H9 (cell line): ENCODE measurements around the gene FYN. TPM values are rescaled to one million over a fixed set of nuclear protein-coding genes. Genes with fewer than 3 reads are reported as not detected.

Source experiments
- DNase-seq: peaks from one replicate; pipeline ENCODE4 v3.0.0-alpha.2; 2017
- H2AFZ ChIP-seq: one replicate; pipeline ENCODE4 v1.6.1; 2013; ENCODE audit warnings: mild to moderate bottlenecking, low read length, control low read depth, moderate library complexity
- H2AK5ac ChIP-seq: 2 replicates; pipeline ENCODE4 v1.6.1; 2013; ENCODE audit warnings: low read length, control low read depth, mixed read lengths; ENCODE audit not compliant: insufficient read length
- H2BK120ac ChIP-seq: one replicate; pipeline ENCODE4 v1.6.1; 2013; ENCODE audit warnings: low read depth, mild to moderate bottlenecking, low read length, control low read depth, inconsistent platforms; ENCODE audit not compliant: poor library complexity, severe bottlenecking
- H2BK12ac ChIP-seq: 2 replicates; pipeline ENCODE4 v1.6.1; 2013; ENCODE audit warnings: low read length, control low read depth, mixed read lengths, low read depth; ENCODE audit not compliant: insufficient read length
- H2BK15ac ChIP-seq: 2 replicates; pipeline ENCODE4 v1.6.1; 2013; ENCODE audit warnings: low read depth, low read length, control low read depth
- H2BK20ac ChIP-seq: one replicate; pipeline ENCODE4 v1.6.1; 2013; ENCODE audit warnings: low read depth, mild to moderate bottlenecking, low read length, control low read depth, inconsistent platforms; ENCODE audit not compliant: poor library complexity, severe bottlenecking
- H2BK5ac ChIP-seq: 2 replicates; pipeline ENCODE4 v1.6.1; 2013; ENCODE audit warnings: low read length, control low read depth, mixed read lengths; ENCODE audit not compliant: insufficient read length
- H3K14ac ChIP-seq: 2 replicates; pipeline ENCODE4 v1.6.1; 2013; ENCODE audit warnings: low read length, control low read depth; ENCODE audit not compliant: insufficient read depth
- H3K18ac ChIP-seq: 2 replicates; pipeline ENCODE4 v1.6.1; 2013; ENCODE audit warnings: low read depth, mild to moderate bottlenecking, mixed read lengths, low read length, control low read depth; ENCODE audit not compliant: insufficient read length
- H3K23ac ChIP-seq: 2 replicates; pipeline ENCODE4 v1.6.1; 2013; ENCODE audit warnings: low read length, control low read depth, mixed read lengths, low read depth; ENCODE audit not compliant: insufficient read length
- H3K23me2 ChIP-seq: 2 replicates; pipeline ENCODE4 v1.6.1; 2013; ENCODE audit warnings: low read depth, mild to moderate bottlenecking, mixed read lengths, low read length, control low read depth; ENCODE audit not compliant: insufficient read length, poor library complexity, severe bottlenecking
- H3K27ac ChIP-seq: 2 replicates; pipeline ENCODE4 v1.5.1; 2013; ENCODE audit warnings: low read length, control low read depth, mixed read lengths, low read depth; ENCODE audit not compliant: insufficient read length
- H3K27me3 ChIP-seq: 2 replicates; pipeline ENCODE4 v1.6.1; 2013; ENCODE audit warnings: low read length, control low read depth, inconsistent platforms; ENCODE audit not compliant: insufficient read depth
- H3K4ac ChIP-seq: 2 replicates; pipeline ENCODE4 v1.6.1; 2013; ENCODE audit warnings: low read depth, mild to moderate bottlenecking, control low read depth, inconsistent platforms, low read length, moderate library complexity
- H3K4me1 ChIP-seq: 2 replicates; pipeline ENCODE4 v1.6.1; 2013; ENCODE audit warnings: low read length, control low read depth, inconsistent platforms; ENCODE audit not compliant: insufficient read depth
- H3K4me2 ChIP-seq: 2 replicates; pipeline ENCODE4 v1.6.1; 2013; ENCODE audit warnings: low read length, control low read depth, mixed read lengths; ENCODE audit not compliant: insufficient read length, insufficient read depth
- H3K56ac ChIP-seq: 2 replicates; pipeline ENCODE4 v1.6.1; 2013; ENCODE audit warnings: low read depth, mild to moderate bottlenecking, mixed read lengths, low read length, control low read depth; ENCODE audit not compliant: insufficient read length
- H3K79me1 ChIP-seq: 2 replicates; pipeline ENCODE4 v1.6.1; 2013; ENCODE audit warnings: low read depth, mild to moderate bottlenecking, moderate library complexity, low read length, control low read depth, inconsistent platforms; ENCODE audit not compliant: insufficient read depth, poor library complexity, severe bottlenecking
- H3K79me2 ChIP-seq: 2 replicates; pipeline ENCODE4 v1.6.1; 2013; ENCODE audit warnings: low read length, control low read depth, inconsistent platforms; ENCODE audit not compliant: insufficient read depth
- H3K9ac ChIP-seq: 2 replicates; pipeline ENCODE4 v1.6.1; 2013; ENCODE audit warnings: low read length, control low read depth, mixed read lengths; ENCODE audit not compliant: insufficient read length; ENCODE audit errors: extremely low read depth
- H3K9me3 ChIP-seq: one replicate; pipeline ENCODE4 v1.6.1; 2013; ENCODE audit warnings: low read depth, low read length, inconsistent platforms; ENCODE audit not compliant: control insufficient read depth
- H3T11ph ChIP-seq: one replicate; pipeline ENCODE4 v1.6.1; 2013; ENCODE audit warnings: mild to moderate bottlenecking, low read length, control low read depth, inconsistent platforms
- H4K20me1 ChIP-seq: one replicate; pipeline ENCODE4 v1.6.1; 2013; ENCODE audit not compliant: control insufficient read depth, insufficient read length, insufficient read depth
- H4K5ac ChIP-seq: 2 replicates; pipeline ENCODE4 v1.6.1; 2013; ENCODE audit warnings: low read depth, mild to moderate bottlenecking, mixed read lengths, low read length, control low read depth; ENCODE audit not compliant: insufficient read length
- H4K8ac ChIP-seq: replicated peaks from 2 replicates; pipeline ENCODE4 v1.6.1; 2013; ENCODE audit warnings: low read length, control low read depth, mixed read lengths, low read depth; ENCODE audit not compliant: insufficient read length
- H4K91ac ChIP-seq: 2 replicates; pipeline ENCODE4 v1.6.1; 2013; ENCODE audit warnings: low read depth, mild to moderate bottlenecking, moderate library complexity, mixed read lengths, low read length, control low read depth; ENCODE audit not compliant: insufficient read length
- H3K27ac Mint-ChIP-seq, 3 experiments: 2 replicates in 2 of 3; 3 replicates in 1 of 3; pipeline ENCODE4 v1.8.0; 2020 to 2021; ENCODE audit warnings: mixed read lengths in 3 of 3, mild to moderate bottlenecking in 1 of 3, moderate library complexity in 1 of 3
- H3K27me3 Mint-ChIP-seq: 2 replicates; pipeline ENCODE4 v1.8.0; 2021; ENCODE audit warnings: low read depth, mild to moderate bottlenecking, moderate library complexity, mixed read lengths
- H3K36me3 Mint-ChIP-seq, 3 experiments: 2 replicates in 2 of 3; 3 replicates in 1 of 3; pipeline ENCODE4 v1.8.0; 2020 to 2021; ENCODE audit warnings: low read depth in 3 of 3, mixed read lengths in 3 of 3; ENCODE audit not compliant: insufficient read depth in 1 of 3
- H3K4me1 Mint-ChIP-seq, 2 experiments: 2 replicates each; pipeline ENCODE4 v1.8.0; 2020; ENCODE audit warnings: mixed read lengths in 2 of 2
- H3K4me3 Mint-ChIP-seq, 2 experiments: 2 replicates in 1 of 2; 3 replicates in 1 of 2; pipeline ENCODE4 v1.8.0; 2020 to 2021; ENCODE audit warnings: mild to moderate bottlenecking in 2 of 2, mixed read lengths in 2 of 2, moderate library complexity in 1 of 2
- H3K9me3 Mint-ChIP-seq, 2 experiments: 2 replicates in 1 of 2; 3 replicates in 1 of 2; pipeline ENCODE4 v1.8.0; 2020; ENCODE audit warnings: mild to moderate bottlenecking in 2 of 2, mixed read lengths in 2 of 2, moderate library complexity in 1 of 2
- CTCF ChIP-seq: fragments of 200-600 bp; sonication (generic); conservative IDR thresholded peaks from 3 replicates; pipeline ENCODE4 v1.8.0; 2021; ENCODE audit warnings: antibody characterized with exemption, mild to moderate bottlenecking
- total RNA-seq: library from RNA; stranded (reverse); gene quantifications from 2 replicates; pipeline ENCODE4 v1.2.1, GENCODE V29; 2021

Gene FYN
- total RNA-seq, 1 experiment from 2014 or later = 64.8 TPM

- Histone ChIP-seq H3K79me2 (no peaks in the 10 kb centered on the region), H2BK12ac (no peak overlapping the region), H2BK120ac (no peak overlapping the region), H3K9me3 (no peaks in the 10 kb centered on the region), H3K4me2 (no peak overlapping the region), H3K4me1 (peaks cover 7% of the 10 kb centered on the region; the same call in 1 of the 2 replicates), H4K91ac (no peak overlapping the region), H3K56ac (no peak overlapping the region), H4K5ac (no peak overlapping the region), H3K14ac (no peak overlapping the region), H2AFZ (no peak overlapping the region), H4K20me1 (no peaks in the 10 kb centered on the region), H2BK15ac (no peak overlapping the region), H3K23ac (no peak overlapping the region), H2BK5ac (no peak overlapping the region), H2AK5ac (no peak overlapping the region), H3K27me3 (no peaks in the 10 kb centered on the region), H3K27ac (no peak overlapping the region), H3K79me1 (no peaks in the 10 kb centered on the region), H3K9ac (no peak overlapping the region), H3K18ac (no peak overlapping the region), H3K4ac (no peak overlapping the region), H2BK20ac (no peak overlapping the region), H4K8ac (no peak overlapping the region), H3K23me2 (no peaks in the 10 kb centered on the region), H3T11ph (no peak overlapping the region)
- no peak for TF ChIP-seq CTCF
- Mint-ChIP-seq H3K4me3 (no peak overlapping the region), H3K27me3 (peaks cover 4% of the 10 kb centered on the region), H3K27ac (no peak overlapping the region), H3K36me3 (no peaks in the 10 kb centered on the region), H3K4me1 (peaks cover 22 to 23% of the 10 kb centered on the region in 2 experiments), H3K9me3 (no peaks in the 10 kb centered on the region; a peak in 1 of 5 replicates)
- no peak for DNase-seq
These were observed 43.5 kb upstream of the FYN start for GRCh38 chr6:111916747-111917146.
